C4-2B (cell line): ENCODE results near the gene THADA.
"Not testable (repeated sequence)": the region's sequence is repeated elsewhere in the genome, so short reads cannot be mapped to it uniquely, and the experiment has no call there.

Experiments used
- H3K27ac ChIP-seq: fragments of 450-650 bp; 2 replicates; pipeline ENCODE4 v1.5.1; 2017
- CTCF ChIP-seq: fragments of 450-650 bp; conservative IDR thresholded peaks from 2 replicates; pipeline ENCODE4 v1.5.1; 2017; ENCODE audit warnings: mild to moderate bottlenecking
- ZFX ChIP-seq: fragments of 450-650 bp; IDR thresholded peaks from 2 replicates; pipeline ENCODE4 v1.6.1; 2017

THADA gene, protein sequence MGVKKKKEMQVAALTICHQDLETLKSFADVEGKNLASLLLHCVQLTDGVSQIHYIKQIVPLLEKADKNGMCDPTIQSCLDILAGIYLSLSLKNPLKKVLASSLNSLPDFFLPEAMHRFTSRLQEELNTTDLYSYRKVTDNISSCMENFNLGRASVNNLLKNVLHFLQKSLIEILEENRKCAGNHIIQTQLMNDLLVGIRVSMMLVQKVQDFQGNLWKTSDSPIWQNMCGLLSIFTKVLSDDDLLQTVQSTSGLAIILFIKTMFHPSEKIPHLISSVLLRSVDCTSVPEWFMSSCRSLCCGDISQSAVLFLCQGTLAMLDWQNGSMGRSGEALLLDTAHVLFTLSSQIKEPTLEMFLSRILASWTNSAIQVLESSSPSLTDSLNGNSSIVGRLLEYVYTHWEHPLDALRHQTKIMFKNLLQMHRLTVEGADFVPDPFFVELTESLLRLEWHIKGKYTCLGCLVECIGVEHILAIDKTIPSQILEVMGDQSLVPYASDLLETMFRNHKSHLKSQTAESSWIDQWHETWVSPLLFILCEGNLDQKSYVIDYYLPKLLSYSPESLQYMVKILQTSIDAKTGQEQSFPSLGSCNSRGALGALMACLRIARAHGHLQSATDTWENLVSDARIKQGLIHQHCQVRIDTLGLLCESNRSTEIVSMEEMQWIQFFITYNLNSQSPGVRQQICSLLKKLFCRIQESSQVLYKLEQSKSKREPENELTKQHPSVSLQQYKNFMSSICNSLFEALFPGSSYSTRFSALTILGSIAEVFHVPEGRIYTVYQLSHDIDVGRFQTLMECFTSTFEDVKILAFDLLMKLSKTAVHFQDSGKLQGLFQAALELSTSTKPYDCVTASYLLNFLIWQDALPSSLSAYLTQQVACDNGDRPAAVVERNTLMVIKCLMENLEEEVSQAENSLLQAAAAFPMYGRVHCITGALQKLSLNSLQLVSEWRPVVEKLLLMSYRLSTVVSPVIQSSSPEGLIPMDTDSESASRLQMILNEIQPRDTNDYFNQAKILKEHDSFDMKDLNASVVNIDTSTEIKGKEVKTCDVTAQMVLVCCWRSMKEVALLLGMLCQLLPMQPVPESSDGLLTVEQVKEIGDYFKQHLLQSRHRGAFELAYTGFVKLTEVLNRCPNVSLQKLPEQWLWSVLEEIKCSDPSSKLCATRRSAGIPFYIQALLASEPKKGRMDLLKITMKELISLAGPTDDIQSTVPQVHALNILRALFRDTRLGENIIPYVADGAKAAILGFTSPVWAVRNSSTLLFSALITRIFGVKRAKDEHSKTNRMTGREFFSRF (N-terminal part only)

DNA sequence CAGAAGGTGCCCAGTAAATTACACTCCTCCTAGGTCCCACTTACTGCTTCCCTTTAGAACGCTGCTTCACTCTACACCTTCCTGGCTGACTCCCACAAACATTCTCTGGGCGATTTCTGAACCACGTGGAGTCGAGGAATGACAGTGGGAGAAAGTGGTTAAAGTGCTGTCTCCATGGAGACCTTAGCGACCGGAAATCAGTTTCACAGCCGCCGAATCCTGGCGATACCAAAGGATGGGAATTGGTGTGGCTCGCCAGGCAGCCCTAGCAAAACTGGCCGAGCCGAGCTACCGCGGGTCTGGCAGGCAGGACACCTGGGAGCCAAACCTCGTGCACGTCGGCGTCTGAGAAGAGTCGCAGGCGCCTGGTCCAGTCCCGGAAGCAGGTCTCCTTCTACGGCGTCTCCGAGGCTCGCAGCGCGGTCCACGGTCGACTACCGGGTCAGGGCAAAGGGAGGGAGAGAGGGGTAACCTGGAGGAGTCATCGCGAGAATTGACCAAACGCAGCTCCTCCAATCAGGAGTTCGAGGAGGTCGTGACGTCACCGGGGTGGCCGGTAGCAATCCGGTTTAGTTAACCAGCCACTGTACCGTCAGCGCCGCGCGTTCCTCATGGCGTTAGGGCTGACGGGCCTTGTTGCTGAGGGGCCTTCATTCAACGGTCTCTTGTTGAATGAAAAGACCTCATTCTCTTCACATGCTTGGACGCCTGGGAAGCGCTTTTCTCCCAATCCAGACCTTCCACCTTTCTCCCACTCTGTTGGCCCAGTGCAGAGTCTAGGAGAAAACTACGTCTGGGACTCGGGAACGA lies at the start of gene THADA:
Gene THADA, minus strand, starts transcription at position 436 of the 810 bp plus-strand sequence. CDS start 3,646 bp downstream, outside the sequence.
- H3K27ac ChIP-seq, result peak within 1 kb of the TSS; percentile 81
- TF ChIP-seq ZFX (peak; percentile 59), CTCF (no peak)

DNA sequence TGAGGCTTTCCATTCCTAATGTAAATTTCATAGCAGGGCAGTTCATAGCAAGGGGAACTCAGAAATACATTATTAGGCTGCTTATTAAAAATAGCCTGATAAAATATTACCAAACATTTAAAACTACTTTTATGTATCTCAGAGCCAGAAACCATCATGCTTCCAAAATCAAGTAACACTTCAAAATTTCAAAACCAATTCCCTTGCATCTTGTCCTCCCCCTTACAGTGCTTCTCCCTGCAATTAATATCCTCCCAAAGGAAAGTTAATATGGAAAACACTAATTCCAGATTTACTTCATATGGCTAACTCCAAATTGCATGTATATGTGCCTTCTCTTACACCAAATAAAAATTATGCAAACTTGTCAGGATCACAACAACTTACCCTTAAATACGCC lies 47.8 kb upstream of the THADA start:
- no peak overlapping the region for H3K27ac ChIP-seq
- TF ChIP-seq ZFX (no peak), CTCF (no peak)

DNA sequence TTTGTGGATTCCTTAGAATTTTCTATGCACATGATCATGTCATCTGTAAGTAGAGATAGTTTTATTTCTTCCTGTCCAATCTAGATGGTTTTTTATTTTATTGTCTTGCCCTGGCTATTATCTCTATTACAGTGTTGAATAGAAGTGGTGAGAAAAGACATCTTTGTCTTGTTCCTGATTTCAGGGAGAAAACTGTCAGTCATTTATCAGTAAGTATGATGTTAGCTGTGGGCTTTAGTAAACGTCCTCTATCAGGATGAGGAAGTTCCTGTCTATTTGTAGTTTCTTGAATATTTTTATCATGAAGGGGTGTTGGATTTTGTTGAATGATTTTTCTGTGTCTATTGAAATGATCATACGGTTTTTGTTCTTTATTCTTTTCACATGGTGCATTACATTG lies 46.5 kb upstream of the THADA start:
- TF ChIP-seq CTCF, result no peak
- TF ChIP-seq ZFX, result no peak
- no peak overlapping the region for H3K27ac ChIP-seq

DNA sequence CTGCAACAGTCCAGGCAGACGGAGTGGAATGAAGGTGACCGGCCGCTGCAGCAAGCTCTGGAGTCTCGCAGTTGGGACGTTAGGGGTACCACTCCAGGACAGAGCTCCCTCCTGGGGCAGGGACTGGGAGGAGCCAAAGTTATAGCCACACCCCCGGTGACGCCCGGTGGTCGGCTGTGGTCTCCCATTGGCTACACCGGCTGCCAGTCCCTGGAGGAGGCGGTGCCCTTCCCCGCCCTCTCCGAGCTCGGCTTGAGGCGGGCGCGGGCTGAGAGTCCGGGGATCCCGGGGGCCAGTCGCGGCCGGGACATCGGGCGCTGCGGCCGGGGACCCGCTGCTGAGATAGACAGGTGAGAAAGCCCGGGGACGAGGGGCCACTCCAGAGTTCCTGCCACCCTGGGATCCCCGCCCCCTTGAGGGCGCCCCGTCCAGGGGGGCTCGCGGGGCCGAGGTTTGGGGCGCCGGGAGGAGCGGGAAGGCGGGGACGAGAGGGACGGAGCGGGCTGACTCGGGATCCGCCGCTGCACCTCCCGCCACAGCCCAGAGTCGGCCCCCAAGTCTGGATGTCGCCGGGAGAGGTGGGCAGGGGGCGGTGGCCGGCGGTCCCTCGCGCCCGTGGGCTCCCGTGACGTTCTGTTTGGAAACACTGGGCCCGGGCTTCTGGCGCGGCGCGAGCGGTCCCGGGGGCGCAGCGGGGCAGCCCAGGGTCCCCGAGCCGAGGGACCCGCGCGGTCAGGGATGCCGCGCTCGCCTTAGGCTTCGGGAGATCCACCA lies 41.4 kb upstream of the THADA start, which contains the start of gene PLEKHH2:
Gene PLEKHH2, plus strand, starts transcription at position 231 of the 774 bp plus-strand sequence. CDS start 7,414 bp downstream, outside the sequence.
- H3K27ac ChIP-seq, result no peak within 1 kb of the TSS; the same call in 1 of the 2 replicates
- TF ChIP-seq CTCF (no peak), ZFX (no peak)

DNA sequence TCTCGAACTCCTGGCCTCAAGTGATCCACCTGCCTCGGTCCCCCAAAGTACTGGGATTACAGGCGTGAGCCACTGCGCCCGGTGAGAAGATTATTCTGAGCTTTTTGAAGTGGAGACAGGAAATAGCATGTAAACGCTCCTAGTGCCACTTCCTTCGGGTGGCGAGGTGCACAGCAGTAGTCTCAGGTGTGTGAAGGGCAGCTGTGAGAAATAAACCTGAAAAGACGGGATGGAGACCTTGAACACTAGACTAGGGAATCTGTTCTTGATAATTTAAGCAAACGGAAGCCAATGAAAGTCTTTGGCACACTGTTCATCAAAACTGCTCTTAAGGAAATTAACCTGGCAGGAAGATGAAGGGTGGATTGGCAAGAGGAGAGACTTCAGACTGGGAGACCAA lies 40.8 kb upstream of the THADA start:
- TF ChIP-seq CTCF, result no peak
- no peak for TF ChIP-seq ZFX
- no peak overlapping the region for H3K27ac ChIP-seq

DNA sequence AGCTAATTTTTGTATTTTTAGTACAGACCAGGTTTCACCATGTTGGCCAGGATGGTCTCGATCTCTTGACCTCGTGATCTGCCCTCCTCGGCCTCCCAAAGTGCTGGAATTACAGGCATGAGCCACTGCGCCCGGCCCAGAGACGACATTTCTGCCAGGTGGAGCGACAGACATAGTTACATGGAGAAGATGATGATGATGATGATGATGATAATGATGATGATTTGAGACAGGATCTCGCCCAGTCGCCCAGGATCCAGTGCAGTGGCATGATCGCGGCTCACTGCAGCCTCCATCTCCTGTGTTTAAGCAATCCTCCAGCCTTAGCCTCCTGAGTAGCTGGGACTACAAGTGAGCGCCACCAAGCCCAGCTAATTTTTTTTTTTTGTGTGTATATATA lies 40.3 kb upstream of the THADA start:
- H3K27ac ChIP-seq, result not testable (repeated sequence)
